Measurements from ENCODE around the gene CD40LG.

GRCh38 chrX:136662104-136662503 lies 14.1 kb downstream of the CD40LG start:
- TF ChIP-seq CTCF (IDR thresholded peaks at IDR 0.05): no peak
- no peak for TF ChIP-seq POLR2A (IDR thresholded peaks at IDR 0.05)

Data from lower leg skin (tissue), 3 donors.